Inferior parietal cortex (tissue), 1 donor: ENCODE results near the gene NCK1.
"Not testable (repeated sequence)": the region's sequence is repeated elsewhere in the genome, so short reads cannot be mapped to it uniquely, and the experiment has no call there.

Experiments
- DNase-seq: peaks from one replicate; pipeline ENCODE4 v3.0.0-alpha.2; 2016; ENCODE audit errors: extremely low spot score

NCK1 gene

DNA sequence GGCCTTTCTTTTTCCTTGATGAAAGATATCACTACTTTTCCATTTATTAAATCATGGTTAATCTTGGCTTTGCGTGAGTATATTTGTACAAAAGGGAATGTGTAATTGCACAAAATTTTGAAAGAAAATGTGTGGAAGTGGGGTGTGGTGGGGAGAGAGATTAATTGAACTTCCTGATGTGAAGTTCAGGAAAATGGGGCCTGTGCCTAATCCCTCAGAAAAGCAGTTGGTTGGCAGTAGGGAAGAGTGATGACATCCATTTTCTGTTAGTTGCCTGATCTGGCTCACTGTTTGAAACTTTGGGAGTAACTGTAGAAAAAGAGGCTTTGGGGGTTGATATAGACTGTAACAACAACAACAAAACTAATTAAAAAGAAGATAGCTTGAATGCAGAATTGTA lies 85.0 kb downstream of the NCK1 start:
- DNase-seq, result no peak

DNA sequence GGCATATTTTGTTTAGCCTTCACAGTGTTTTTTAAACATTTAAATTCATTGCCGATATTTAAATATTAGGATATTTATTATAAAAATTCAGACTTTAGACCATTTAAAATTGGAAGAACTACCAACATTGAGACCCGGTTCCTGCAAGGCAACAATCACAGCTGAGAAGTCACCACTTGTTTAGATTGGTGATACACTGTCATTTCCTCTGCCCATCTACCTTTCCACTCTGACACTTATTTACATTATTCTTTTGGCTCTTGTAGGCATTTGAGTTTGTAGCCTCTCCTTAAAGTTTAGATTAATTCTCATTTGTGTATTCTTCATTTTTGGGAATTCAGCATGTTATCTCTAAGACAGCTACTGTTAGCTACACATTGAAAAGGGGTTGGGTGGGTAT lies 85.5 kb downstream of the NCK1 start:
- no peak for DNase-seq

DNA sequence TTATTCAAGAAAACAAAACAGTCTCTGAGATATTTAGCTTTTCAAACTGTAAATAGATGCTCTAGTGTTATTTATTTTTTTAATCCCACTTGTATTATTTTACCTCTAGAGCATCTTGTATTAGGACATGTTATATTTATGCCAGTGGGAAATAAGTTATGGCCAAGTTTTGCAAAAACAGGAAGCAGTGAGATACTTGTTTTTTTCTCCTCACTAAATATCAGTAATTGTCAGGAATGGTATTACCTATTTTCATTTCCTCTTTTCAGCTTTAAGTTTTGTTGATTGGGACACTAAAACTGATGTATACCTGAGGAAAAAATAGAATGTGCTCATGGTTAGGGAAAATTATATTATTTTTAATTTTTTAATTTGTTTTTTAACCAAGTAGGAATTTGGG lies 87.1 kb downstream of the NCK1 start:
- no peak for DNase-seq

DNA sequence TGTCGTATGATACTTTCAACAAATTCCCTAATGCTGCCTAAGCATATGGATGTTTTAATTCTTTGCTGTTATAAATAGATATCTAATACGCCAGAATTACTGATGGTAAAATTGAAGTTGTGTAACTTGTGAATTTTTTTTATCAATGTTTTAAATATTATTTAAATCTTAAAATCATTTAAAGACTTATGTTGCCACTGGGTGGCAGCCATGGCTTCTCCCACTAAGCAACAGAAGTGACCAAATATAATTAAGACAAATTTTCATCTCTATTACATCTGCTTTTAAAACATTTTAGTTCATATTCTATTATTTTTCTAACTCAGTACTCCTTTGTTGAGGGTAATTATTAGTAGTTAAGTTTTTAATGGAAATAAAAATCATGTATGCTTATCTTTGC lies 87.7 kb downstream of the NCK1 start:
- DNase-seq, result no peak

DNA sequence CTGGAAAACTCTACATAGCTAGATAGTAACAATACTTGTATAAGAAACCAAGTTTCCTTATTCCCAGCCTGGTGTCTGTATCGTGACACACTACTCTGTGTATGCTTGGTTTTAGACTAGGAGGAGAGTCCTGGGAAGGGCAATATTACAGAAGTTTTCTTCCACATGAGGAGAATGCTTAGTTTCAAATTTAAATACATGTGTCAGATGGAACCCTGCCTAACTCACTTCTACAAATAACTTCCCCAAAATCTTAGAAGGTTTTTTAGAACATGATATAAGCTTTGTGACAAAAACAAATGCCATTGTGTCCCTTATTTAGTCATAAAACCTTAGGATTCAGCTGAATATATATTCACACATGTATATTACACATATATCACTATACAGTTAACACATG lies 88.6 kb downstream of the NCK1 start:
- no peak for DNase-seq

DNA sequence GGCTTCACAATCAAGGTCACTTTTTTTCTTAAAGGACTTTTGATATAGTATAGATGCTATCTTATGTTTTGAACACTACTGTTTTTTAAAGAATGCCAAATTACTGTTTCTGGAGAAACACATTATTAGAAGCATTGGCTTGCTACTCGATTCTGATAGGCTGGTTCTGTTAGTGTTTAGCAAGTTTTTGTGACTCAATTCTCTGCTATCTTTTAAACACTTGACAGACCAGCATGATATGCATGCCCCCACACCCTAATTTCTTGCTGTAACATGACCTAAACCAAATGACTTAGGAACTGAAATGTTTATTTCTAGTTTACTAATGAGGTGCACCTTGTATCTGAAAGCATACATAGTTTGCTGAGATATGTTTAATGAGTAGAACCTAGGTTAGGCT lies 90.3 kb downstream of the NCK1 start:
- DNase-seq, result no peak

DNA sequence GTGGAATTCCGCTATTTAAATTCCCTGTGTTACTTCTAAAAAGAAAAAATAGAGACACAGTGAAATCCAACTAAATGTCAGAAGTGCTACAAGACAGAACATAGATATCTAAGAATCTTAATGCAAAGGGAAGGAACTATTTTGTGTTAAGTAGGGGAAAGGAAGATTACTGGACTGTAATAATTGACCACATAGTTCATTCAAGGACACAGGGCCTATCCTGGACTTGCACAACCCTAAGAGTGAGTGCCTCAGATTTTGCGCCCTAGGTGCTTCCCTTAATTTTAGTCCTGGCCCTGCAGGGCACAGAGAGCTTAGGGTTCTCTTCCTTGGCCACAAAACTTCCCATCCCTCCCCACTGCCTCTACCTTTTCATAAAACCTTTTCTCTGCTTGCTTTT lies 92.2 kb downstream of the NCK1 start:
- no peak for DNase-seq

DNA sequence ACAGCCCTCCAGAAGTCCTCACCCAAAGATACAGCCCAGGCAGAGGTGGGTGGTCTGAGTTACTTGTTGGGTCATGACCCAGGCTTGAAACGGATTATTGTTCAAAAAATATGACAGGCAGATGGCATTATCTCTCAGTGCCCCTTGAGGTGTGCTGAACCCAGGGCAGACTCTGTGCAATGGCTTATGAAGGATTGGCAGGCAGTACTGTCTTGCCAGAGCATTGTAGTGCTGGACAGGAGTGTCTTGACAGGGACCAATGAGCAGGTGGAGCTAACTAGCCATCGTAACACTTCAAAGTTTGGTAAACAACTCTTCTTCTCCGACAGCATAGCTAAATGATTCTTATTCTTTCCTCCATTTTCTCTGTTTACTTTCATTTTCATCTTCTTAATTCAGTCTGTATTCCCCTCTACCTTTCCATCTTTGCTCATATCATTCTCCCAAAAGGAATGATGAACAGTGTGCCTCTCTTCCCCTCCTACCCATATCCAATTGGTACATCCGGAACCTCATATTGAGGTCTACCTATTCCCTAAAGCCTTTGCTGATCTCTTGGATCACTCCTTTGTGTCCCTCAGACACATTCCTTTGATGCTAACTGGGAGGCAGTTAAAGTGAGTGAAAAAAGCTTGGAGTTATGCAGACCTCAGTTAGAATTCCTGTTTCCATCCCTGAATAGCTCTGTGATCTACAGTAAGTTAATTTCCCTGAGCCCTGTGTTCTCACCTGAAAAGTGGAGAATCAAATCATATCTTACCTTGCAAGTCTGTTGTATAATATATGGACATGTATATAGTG lies 93.2 kb downstream of the NCK1 start:
- no peak for DNase-seq

DNA sequence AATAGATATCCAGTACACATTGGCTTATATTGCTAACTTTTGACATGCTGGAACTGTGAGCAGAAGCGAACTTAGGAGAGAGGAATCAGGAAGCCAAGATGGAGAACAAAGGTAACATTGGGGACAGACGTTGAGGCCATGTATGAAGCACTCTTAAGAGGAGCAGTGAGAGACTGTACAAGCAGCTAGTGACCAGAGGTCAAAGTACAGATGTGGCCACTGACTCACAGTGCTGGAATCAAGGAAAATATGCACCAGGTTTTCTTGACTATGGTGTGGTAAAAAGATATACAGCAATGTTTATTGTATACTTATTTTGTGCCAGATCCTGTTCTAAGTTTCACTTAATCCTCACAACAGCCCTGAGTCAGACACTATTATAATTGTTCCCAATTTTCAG lies 93.8 kb downstream of the NCK1 start:
- DNase-seq, result no peak

DNA sequence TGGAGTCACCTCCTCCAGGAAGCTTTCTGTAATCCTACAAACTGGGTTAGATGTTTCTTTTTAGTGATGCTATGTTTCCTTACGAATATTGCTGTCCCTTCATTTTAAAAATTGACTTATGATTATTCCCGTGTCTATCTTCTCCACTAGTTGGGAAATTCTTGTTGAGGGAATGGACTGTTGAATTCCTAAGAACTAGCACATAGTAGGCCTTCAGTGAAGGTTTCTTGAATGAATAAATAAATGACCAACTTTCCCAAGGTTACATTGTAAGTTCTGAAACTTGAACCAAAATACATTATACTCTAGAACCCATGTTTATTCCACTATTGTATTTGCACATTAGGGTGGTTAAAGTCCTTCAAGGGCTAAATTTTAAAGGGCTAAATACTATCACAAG lies 95.0 kb downstream of the NCK1 start:
- no peak for DNase-seq

DNA sequence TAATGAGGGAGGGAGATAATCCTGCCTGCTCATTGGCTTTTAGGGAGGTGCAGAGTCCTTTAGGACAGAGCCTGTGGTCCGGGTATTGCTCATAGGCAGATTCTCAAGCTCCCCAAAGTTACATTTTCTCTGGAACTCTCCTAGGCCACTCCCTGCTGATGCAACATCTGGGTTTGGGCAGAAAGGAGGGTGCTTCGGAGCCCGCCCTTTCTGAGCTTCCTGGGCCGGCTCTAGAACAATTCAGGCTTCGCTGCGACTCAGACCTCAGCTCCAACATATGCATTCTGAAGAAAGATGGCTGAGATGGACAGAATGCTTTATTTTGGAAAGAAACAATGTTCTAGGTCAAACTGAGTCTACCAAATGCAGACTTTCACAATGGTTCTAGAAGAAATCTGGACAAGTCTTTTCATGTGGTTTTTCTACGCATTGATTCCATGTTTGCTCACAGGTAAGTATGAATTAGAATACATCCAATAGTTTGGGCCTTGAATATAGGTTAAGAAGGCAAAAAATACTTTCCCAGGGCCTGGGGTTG lies 95.8 kb downstream of the NCK1 start, which contains the start of gene IL20RB:
TSS of gene IL20RB (plus strand) at position 233 of the 538 bp plus-strand sequence. CDS start at position 364, 131 bp downstream.
- DNase-seq, result no peak

DNA sequence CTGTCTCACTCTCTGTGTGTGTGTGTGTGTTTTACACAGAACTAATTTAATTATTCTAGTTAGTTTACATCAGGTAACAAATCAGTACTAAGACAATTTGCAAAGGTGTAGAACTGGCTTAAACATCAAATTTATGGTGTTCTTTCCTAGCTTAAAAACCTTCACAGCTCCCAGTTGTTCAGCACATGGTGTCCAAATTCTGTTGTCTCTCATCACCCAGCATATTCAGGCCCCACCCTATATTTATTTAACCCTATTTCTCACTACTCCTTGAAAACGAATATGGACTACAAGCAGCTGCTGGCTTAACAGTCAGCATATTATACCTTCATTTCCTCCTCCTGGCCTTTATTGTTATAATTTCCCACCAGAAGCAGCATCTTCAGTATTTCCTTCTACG lies 96.9 kb downstream of the NCK1 start:
- no peak for DNase-seq

DNA sequence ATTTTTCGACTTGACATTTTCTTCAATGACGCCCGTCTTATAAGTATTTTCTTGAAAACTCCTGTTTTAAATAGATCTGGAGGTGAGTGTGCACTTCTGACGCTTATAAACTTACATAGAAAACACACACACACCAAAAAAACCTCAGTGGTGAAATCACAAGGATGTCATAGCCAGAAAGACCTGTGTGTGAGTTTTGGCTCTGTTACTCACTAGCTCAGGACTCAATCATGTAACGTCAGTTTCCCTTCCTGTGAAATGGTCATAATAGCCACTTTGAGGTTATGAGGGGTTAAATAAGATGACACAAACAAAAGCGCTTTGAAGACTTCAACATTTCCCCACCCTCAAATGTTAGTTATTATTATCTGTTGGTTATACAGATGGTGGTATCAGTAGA lies 97.6 kb downstream of the NCK1 start:
- DNase-seq, result no peak

DNA sequence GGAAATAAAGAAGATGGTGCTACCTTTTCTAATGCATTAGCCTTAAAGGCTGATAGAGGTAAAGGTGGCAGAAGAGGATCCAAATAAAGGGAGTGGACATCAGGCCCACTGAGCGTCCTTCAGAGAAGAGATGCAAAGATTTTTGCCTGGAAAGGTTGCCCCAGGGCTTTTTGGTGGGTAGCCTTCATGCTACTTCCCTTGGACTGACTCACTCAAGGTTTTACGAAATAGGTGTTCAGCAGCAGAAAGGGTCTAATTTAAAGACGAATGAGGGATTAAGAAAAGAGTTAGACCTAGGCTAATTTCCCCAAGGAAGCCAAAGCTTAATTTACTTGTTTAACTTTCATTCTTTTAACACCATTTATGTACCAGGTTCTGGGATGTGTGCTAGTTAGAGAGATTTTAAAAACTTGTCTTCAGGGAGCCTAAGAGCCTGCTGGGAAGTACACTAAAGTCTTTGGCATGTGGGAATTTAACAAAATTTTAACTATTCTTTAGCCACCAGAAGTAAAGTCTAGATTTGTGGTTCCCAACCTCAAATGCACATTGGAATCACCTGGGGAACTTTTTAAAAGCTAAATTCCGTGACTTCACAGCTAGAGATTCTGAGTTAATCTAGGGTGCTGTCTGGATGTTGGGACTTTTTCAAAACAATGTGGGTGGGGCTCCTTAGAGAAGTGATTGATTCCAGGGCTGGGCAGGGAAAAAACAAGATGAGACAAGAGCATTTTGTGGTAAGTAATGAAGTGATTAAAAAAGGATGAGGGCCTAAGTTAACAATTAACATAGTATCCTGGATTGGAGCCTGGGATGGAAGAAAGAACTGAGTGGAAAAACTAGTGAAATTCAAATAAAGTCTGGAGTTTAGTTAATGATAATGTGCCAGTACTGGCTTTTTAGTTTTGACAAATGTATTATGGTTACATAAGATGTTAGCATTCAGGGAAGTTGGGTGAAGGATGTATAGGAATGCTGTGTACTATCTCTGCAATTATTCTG lies 99.1 kb downstream of the NCK1 start:
- DNase-seq, result no peak

DNA sequence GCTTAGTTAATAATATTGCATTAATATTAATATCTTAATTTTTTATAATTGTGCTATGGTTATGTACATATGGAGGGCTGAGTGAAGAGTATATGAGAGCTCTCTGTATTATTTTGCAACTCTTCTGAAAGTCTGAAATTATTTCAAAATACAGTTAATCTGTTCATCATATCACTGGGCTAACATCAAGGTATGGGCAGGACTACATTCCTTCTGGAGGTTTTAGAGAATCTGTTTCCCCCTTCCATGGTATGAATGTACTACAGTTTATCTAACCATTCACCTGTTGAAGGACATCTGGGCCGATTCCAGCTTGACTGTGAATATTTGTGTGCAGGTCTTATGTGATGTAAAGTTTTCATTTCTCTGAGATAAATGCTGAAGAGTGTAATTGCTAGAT lies 100.9 kb downstream of the NCK1 start:
- DNase-seq, result no peak

DNA sequence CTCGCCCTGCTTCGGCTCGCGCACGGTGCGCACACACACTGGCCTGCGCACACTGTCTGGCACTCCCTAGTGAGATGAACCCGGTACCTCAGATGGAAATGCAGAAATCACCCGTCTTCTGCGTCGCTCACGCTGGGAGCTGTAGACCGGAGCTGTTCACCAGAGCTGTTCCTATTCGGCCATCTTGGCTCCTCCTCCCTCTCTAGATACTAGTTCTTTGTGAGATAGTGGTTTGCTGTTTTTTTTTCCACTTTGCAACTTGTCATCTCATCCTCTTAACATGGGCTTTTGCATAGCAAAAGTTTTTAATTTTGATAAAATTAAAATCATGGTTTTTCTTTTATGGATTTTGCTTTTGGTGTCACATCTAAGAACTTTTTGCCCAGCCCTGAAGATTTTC lies 107.5 kb downstream of the NCK1 start:
- not testable (repeated sequence) for DNase-seq

DNA sequence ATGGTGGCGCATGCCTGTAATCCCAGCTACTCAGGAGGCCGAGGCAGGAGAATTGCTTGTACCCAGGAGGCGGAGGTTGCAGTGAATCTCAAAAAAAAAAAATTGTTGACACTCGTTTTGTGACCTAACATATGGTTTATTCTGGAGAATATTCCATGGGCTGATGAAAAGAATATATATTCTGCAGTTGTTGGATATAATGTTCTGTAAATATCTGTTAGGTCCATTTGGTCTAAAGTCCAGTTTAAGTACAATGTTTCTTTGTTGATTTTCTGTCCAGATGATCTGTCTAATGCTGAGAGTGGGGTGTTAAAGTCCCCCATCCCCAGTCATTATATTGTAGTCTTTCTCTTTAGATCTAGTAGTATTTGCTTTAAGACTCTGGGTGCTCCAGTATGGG lies 111.3 kb downstream of the NCK1 start:
- no peak for DNase-seq

DNA sequence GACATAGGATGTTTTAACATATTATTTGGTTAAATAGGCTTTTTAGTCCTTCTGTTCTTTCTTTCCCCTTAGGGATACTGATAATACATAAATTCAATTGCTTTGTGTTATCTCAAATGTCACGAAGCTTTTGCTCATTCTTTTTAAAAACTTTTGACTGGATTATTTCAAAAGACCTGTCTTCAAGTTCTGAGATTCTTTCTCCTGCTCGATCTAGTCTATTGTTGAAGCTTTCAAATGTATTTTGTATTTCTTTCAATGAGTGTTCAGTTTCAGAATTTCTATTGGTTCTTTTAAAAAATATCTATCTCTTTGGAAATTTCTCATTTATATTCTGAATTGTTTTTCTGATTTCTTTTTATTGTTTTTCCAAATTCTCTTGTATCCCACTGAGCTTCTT lies 112.7 kb downstream of the NCK1 start:
- DNase-seq, result no peak

DNA sequence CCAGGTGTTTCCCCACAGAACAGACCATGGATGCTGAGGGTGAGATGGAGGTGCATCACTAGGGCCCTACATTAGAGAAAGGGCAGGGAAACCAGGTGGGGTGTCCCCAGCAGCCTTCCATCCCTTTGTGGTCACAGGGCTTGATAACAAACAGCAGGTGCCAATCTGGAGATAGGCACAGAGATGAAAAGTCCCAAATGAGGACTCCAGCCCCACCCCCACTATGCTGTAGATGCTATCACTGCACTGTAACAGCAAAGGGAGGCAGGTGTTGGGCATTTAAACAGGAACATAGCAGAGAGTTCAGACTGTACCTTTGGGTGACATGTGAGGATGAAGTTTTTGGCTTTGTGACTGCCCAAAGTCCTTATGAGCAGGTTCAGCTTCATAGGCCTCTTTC lies 117.2 kb downstream of the NCK1 start:
- DNase-seq, result no peak

DNA sequence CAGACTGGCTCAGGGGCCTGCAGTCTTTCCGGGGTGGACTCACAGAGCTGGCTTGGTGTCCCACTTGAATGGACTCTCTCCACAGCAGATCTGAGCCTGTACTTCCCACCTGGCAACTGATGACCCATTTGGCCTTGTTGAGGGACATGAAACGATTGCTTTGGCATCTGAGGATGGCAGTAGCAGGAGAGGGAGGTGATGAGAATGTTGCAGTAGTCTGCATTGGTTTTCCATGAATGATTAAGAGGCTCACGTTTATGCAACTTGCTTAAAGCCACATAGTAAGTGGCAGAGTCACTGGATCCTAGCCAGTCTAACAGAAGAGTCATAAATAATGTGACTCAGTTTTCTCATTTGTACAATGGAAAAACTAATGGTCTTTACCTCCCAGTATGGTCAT lies 117.7 kb downstream of the NCK1 start:
- DNase-seq, result no peak

DNA sequence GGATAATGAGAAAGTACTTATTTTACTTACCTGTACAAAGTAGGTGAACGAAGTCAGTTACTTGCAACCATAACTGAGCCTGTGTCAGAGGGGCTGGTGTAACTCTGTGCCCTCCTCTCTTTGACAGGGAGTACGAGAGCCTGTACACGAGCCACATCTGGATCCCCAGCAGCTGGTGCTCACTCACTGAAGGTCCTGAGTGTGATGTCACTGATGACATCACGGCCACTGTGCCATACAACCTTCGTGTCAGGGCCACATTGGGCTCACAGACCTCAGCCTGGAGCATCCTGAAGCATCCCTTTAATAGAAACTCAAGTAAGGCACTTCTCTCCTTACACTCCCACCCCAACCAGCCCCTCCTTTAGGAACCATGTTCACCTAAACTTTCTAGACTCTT lies 120.0 kb downstream of the NCK1 start:
- no peak for DNase-seq

DNA sequence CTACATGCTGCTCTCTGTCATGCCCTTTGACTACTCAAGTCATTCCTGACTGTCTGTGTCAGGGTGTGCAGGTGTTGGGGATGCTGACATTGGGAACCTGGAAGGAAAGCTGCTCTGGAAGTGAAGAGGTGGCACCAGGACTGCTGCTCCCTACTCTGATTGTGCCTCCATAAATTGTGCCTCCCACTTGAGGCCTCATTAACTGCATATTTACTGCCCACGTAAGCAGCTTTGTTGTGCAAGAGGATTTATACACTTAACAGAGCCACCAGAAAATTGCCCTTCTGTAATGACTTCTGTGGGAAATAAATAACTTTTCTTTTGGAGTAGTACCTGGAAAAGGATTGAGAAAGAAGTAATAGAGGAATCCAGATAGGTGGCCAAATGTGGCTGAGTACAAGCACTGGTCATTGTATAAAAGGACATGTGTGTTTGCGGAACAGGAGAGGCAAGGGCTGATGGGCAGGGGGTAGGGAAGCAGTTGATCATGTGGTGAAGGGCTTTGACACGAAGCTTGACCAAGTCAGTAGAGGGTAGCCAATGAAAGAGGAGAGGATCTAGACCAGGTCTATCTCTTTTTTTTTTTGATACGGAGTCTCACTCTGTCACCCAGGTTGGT lies 120.6 kb downstream of the NCK1 start:
- DNase-seq, result no peak
